Stimulated activated naive CD8-positive, alpha-beta T cell treated with anti-CD3 and anti-CD28 coated beads, Interleukin-15, Interleukin-2, amounts not matched to agents 100 ng/mL and 50 ng/mL, for 24 hours (primary cell): Measurements from ENCODE around the gene CMYA5.

Source experiments
- H3K27ac Mint-ChIP-seq: one replicate; pipeline ENCODE4 v1.8.0; 2021; ENCODE audit warnings: mild to moderate bottlenecking, mixed read lengths
- H3K27me3 Mint-ChIP-seq: one replicate; pipeline ENCODE4 v1.8.0; 2021; ENCODE audit warnings: mixed read lengths
- H3K36me3 Mint-ChIP-seq: one replicate; pipeline ENCODE4 v1.8.0; 2021; ENCODE audit warnings: low read depth, mixed read lengths
- H3K4me1 Mint-ChIP-seq: one replicate; pipeline ENCODE4 v1.8.0; 2021; ENCODE audit warnings: low read depth, mixed read lengths
- H3K4me3 Mint-ChIP-seq: one replicate; pipeline ENCODE4 v1.8.0; 2021; ENCODE audit warnings: mild to moderate bottlenecking, mixed read lengths
- H3K9me3 Mint-ChIP-seq: one replicate; pipeline ENCODE4 v1.8.0; 2021; ENCODE audit warnings: mixed read lengths

CMYA5 gene

DNA sequence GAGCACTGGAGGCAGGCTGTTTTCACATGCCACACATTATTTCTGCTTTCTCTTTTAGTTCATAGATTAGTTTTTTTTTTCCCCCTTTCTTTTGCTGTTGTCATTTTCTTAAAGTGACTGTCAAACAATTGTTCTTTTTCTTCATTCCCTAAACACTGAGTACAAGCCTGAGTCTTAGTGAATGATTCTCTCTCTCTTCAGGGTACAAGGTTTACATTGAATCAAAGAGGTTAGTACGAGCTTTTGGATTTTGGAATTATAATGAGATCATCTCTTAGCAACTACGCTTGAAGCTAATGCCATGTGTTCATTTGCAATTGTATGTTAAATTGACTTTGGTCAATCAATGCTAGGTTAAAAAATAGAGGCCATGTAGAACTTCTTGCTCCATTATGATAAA is 125.1 kb downstream of the CMYA5 start:
- H3K4me1 Mint-ChIP-seq: no peaks in the 10 kb centered on the region
- peaks cover 11% of the 10 kb centered on the region for H3K27me3 Mint-ChIP-seq
- H3K9me3 Mint-ChIP-seq: peaks cover 12% of the 10 kb centered on the region
- H3K4me3 Mint-ChIP-seq: no peak overlapping the region
- no peaks in the 10 kb centered on the region for H3K36me3 Mint-ChIP-seq
- no peak overlapping the region for H3K27ac Mint-ChIP-seq

DNA sequence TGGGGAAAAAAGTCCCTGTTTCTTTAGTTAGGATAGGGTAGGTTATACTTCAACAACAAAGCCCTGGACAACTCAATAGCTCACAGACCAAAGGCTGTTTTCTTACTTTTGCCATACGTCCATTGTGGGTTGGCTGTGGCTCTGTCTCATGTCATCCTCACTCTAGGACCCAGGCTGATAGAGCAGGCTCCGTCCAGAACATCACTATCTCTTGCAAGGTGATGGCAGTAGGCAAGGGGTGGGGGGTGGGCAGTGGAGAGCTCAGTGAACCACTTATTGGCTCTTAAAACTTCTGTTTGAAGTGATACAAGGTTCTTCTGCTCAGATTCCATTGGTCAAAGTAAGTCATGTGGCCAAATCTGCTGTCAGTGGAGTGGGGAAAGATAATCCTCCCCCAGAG is 126.4 kb downstream of the CMYA5 start:
- Mint-ChIP-seq H3K27ac (no peak overlapping the region), H3K4me3 (no peak overlapping the region), H3K27me3 (peaks cover 11% of the 10 kb centered on the region), H3K36me3 (no peaks in the 10 kb centered on the region), H3K9me3 (peaks cover 12% of the 10 kb centered on the region), H3K4me1 (no peaks in the 10 kb centered on the region)

DNA sequence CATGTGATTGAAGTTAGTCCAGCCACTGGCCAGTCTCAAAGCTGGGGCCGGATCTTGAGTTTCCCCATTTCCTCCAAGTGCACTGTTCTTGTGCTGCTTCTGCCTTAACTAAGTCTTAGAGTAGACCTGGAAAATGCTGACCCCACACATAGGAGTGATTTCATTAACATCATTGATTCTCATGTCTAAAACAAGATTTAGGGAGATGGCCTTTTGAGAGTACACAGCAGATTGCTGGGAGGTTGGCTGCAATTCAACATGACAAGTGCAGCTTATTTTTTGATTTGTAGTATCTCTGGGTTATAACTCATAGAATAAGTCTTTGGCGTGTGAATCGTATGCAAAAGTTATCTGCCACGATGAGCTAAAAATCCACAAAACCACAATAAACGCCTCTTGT is 131.0 kb downstream of the CMYA5 start:
- peaks cover 26% of the 10 kb centered on the region for H3K27me3 Mint-ChIP-seq
- H3K27ac Mint-ChIP-seq: no peak overlapping the region
- H3K36me3 Mint-ChIP-seq: no peaks in the 10 kb centered on the region
- H3K9me3 Mint-ChIP-seq: peaks cover 12% of the 10 kb centered on the region
- H3K4me1 Mint-ChIP-seq: no peaks in the 10 kb centered on the region
- no peak overlapping the region for H3K4me3 Mint-ChIP-seq

DNA sequence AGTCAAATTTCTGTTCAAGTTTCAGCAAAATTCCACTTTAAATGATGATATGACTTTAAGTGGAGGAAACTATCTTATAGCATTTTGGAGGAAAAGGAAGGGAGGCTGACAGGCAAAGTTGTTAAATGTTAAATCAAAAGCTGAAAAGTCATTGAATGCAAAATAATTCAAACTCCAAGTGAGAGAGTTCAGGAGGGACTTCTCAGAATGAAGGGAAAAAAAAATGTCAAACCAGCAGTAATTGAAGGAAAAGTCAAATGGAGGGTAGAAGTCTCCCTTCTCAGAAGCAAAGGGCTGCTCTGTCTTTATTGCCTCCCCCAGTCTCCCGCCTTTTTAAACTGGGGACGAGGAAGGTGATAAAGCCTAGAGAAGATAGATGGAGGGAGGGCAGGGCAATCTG is 134.8 kb downstream of the CMYA5 start:
- Mint-ChIP-seq H3K36me3 (no peaks in the 10 kb centered on the region), H3K4me3 (no peak overlapping the region), H3K9me3 (no peaks in the 10 kb centered on the region), H3K27ac (no peak overlapping the region), H3K4me1 (no peaks in the 10 kb centered on the region), H3K27me3 (peaks cover 20% of the 10 kb centered on the region)

DNA sequence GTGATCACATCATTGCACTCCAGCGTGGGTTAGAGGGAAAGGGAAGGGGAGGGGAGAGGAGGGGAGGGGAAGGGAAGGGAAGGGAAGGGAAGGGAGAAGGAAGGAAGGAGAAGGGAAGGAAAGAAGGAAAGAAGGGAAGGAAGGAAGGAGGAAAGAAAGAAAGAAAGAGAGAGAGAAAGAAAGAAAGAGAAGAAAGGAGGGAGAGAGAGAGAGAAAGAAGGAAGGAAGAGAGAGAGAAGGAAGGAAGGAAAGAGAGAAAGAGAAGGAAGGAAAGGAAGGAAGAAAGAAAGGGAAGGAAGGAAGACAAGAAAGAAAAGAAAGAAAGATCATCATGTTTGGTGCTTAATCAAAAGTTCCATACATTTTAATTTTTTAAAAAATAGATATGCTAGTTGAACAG is 136.2 kb downstream of the CMYA5 start:
- Mint-ChIP-seq H3K4me3 (no peak overlapping the region), H3K4me1 (no peaks in the 10 kb centered on the region)

DNA sequence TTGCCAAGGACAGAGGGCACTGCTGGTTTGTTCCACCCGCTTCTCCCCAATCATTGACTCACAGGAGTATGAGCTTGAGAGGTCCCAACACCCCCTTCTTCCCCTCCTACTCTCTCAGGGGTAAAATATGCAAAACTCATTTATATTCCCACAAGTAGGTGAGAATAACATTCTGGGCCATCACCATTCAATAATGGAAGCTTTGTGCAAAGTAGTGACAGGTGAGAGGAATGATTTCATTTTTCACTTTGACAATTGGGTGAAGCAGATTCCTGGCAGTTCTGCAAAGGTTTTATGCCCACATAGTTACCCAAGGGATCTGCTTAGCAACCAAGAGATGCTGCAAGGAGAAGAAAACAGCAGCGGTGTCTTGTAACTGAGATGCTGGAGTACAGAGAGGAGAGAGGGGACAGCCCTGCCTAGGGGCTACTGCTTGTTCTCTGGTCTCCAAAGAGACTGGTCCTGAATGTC is 137.6 kb downstream of the CMYA5 start:
- no peak overlapping the region for H3K27ac Mint-ChIP-seq
- H3K4me3 Mint-ChIP-seq: no peak overlapping the region
- H3K9me3 Mint-ChIP-seq: no peaks in the 10 kb centered on the region
- peaks cover 20% of the 10 kb centered on the region for H3K27me3 Mint-ChIP-seq
- H3K36me3 Mint-ChIP-seq: no peaks in the 10 kb centered on the region
- H3K4me1 Mint-ChIP-seq: no peaks in the 10 kb centered on the region

More for the DNA sequence above, 136.2 kb downstream of the CMYA5 start:
- Mint-ChIP-seq H3K9me3 (no peaks in the 10 kb centered on the region), H3K27ac (no peak overlapping the region), H3K27me3 (peaks cover 20% of the 10 kb centered on the region), H3K36me3 (no peaks in the 10 kb centered on the region)

DNA sequence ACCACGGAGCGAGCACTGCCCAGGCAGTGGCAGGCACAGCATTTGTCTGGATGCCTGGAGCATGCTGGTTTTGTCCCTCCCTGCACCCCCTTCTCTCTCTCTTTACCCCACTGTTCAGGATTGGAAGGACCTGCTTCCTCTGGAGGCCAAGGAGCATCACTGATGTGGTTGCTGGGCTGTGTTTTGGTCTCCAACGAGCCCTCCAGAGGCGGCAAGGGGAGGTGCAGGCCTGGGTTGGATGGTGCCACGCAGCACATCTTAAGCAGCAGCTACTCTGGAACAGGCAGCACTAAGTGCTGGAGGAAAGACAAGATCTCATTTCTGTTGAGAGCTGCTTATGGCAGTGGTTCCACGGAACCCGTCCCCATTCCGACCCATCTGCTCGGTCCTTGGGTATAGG is 139.6 kb downstream of the CMYA5 start:
- Mint-ChIP-seq H3K36me3 (no peaks in the 10 kb centered on the region), H3K27me3 (peaks cover 9% of the 10 kb centered on the region), H3K9me3 (no peaks in the 10 kb centered on the region), H3K4me1 (no peaks in the 10 kb centered on the region), H3K27ac (no peak overlapping the region), H3K4me3 (no peak overlapping the region)

DNA sequence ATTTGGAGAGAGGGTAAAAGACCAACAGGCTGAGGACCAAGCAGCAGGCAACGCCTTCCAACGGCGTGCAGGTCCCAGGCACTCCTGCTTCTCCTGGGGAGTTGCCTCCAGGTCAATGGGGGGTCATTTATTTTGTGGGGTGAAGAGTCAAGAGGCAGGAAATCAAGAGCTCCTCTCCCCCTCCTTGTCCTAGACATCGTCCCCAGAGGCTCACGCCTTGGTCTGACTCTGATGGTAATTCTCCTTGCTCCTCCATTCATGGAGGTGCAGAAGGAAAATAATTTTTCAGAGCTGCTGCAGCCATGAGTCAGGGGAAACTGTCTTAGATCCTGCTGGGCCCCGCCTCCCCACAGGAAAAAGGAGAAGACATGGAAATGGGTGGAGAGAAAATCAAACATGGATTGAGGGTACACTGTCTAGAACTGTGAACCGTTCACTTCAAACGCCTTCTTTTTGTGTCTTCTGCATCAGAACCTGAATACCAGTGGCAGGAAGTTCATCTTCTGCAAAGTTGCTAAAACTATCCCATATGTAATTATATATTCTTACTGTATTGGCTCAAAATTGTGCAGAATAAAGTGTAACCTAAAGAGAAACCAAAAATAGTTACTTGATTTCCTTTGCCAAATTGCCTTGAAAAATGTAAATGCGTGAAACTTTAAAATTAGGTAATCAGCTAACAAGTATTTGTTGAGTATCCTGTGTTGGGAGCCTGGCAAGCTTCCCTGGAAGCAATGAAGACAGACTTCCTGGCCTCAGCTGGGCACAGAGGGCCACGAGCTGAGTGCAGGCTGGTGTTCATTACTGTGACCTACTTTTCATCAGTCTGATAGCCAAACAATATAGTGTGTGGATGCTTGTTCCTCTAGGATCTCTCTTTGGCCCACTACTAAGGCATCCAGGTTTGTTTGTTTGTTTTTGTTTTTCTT is 142.0 kb downstream of the CMYA5 start:
- Mint-ChIP-seq H3K27ac (no peak overlapping the region), H3K36me3 (no peaks in the 10 kb centered on the region), H3K27me3 (no peaks in the 10 kb centered on the region), H3K9me3 (no peaks in the 10 kb centered on the region), H3K4me1 (no peaks in the 10 kb centered on the region), H3K4me3 (no peak overlapping the region)

DNA sequence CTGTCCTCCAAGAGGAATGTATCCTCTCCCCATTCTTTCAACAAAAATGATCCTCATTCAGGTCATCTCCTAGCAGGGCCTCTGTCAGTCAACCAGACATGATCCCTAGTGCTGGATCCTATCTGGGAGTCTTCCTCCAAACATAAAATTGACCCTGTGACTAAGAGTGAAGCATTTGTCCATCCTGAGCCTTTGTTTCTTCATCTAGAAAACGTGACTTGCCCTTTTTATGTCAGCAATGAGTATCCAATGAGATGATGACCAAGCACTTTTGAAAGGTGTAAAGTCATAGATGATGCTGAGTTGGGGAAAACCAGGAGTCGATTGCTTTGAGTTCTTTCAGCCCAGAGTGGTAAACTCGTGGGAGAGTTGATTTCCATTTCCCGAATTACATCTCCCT is 143.3 kb downstream of the CMYA5 start:
- no peaks in the 10 kb centered on the region for H3K4me1 Mint-ChIP-seq
- no peaks in the 10 kb centered on the region for H3K27me3 Mint-ChIP-seq
- H3K36me3 Mint-ChIP-seq: no peaks in the 10 kb centered on the region
- H3K27ac Mint-ChIP-seq: no peak overlapping the region
- no peak overlapping the region for H3K4me3 Mint-ChIP-seq
- no peaks in the 10 kb centered on the region for H3K9me3 Mint-ChIP-seq

DNA sequence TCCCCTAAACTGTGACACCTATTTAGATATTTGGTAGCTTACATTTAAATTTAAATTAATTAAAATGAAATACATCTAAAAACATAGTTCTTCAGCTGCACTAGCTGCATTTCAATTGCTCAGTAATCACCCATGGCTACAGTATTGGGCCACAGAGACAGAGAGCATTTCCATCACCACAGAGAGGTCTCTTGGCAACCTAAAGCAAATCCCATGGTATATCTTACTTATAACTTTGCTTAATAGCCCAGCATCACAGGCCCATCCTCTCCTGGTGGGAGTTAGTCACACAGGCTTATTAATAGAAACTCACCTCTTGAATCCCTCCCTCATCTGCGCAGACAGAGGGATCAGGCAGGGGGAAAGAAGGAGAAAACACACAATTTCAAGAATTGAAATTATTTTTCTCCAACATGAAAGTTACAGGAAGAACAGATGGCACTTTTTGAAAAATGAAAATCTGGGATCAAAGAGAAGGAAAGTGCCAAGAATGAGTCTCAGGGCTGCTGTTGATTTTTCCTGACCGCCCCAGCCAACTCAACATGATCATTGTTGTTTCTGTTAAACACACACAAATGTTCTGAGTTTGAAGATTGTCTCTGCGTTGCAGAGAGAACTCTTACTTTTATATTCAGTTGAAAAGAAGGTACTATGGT is 144.6 kb downstream of the CMYA5 start:
- Mint-ChIP-seq H3K36me3 (no peaks in the 10 kb centered on the region), H3K27ac (no peak overlapping the region), H3K4me1 (no peaks in the 10 kb centered on the region), H3K9me3 (no peaks in the 10 kb centered on the region), H3K27me3 (no peaks in the 10 kb centered on the region), H3K4me3 (no peak overlapping the region)

DNA sequence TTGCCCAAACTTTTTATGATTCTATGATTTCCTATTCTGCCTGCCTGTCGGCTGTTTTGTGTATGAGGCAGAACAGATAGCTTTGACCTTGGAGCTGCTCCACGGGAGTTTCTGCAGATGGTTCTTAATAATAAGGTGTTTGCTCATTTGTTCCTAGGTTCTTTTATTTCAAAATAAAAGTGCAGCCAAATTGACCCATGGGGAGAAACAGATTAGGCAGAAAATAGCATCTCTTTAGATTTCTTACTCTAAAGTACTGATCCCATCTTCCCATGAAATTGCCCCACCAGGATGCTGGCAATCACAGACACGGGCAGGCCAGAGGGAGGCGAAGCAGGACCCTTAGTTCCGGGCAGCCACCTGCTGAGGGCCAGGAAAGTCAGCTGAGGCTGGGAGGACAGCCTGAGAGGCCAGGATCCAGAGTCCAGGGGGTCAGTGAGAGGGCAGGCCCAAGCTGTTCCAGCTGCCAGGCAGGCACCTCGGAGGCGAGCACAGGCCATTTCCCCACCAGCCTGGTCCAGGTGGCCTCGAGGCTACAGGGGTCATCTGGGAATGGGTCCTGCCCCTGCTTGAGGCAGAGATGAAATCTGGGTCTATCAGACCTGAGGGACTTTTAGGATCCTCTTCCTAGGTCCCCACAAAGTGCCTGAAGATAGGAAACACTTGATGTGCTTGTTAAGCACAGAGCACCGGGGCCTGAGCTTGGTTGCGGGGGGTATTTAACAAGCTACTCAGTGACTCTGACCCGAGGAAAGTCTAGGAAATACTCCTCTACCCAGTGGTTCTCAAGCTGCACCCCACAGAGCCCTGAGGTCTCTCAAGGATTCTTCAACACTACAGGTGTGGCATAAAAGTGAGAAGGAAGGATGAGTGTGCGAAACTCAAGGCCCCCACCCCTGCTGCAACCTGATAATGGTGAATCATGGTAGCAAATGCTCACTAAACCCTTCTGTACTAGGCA is 145.4 kb downstream of the CMYA5 start:
- no peaks in the 10 kb centered on the region for H3K27me3 Mint-ChIP-seq
- no peaks in the 10 kb centered on the region for H3K4me1 Mint-ChIP-seq
- H3K27ac Mint-ChIP-seq: no peak overlapping the region
- H3K4me3 Mint-ChIP-seq: no peak overlapping the region
- no peaks in the 10 kb centered on the region for H3K9me3 Mint-ChIP-seq
- no peaks in the 10 kb centered on the region for H3K36me3 Mint-ChIP-seq

DNA sequence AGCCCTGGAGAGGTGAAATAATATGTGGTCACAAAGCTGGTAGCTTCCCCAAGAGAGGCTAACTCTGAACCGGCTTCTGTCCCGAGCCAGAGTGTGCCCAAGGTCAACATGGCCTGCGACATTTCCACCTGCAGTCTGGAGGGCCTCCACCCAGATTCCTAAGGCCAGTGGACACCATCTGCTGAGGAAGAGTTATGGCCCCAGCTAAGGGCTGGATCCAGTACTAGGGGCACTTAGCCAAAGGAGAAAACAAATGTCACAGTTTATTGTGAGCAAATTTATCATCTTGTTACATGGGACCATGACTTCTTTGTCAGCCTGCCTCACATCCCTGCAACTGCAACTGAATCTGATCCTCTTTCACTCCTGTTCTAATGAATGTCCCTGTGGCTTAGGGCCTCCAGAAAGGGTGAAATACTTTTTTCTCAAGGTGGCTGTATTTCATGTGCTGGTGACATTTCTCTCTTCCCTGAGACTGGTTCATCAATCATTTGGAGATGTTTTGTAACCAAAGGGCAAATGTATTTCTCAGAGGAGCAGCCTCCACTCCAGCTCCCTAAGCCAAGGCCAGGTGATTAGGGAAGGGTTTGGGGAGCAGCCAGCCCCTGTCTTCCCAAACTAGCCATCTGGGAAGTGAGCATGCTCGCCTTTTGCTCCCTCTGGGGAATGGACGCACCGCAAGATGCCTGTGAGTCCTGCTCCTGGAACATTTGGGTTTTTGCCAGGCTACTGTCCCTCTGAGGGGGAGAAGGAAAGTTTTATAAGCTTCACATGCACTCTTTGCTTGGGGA is 148.3 kb downstream of the CMYA5 start:
- no peak overlapping the region for H3K27ac Mint-ChIP-seq
- H3K9me3 Mint-ChIP-seq: no peaks in the 10 kb centered on the region
- H3K4me3 Mint-ChIP-seq: no peak overlapping the region
- H3K27me3 Mint-ChIP-seq: peaks cover 4% of the 10 kb centered on the region
- H3K36me3 Mint-ChIP-seq: no peaks in the 10 kb centered on the region
- no peaks in the 10 kb centered on the region for H3K4me1 Mint-ChIP-seq

DNA sequence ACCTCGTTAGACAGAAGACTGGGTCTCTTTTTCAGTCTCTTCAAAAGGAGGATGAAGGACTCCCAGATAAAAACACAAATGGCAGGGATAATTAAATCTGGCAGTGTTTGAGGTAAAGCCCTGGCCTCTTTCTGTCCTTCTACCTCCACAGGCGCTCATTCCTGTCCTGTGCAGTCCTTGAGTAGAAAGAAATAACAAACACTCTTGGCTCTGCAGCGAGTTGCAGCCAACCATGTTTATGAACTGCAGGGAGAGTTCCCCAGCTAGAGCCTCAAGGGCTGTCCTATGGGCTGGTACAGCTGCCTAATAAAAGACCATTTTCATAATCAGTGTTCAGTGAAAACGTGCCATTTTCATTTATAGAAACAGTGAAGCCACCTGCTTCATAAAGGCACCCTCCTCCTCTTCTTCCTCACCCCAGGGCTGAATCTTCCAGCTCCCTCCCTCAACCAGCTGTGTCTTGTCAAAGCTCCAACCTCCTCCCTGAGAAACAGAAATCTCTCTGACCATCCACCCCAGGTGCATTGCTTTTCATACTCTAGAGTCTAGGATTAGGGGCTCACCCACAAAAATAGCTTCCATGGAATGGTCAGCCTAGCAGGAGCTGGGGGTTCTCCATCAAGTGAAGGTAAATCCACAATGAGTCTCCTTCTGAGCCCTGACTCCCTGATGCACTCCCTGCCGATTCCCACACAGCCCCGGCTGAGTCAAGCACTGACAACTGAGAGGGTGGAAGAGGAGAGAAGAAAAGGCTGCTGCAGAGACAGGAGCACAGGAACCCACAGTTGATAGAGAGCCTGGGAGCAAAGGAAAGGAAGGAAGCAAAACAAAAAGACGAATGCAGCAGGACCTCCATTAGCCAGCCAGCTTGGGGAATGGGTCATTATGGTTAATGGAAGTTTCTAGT is 150.7 kb downstream of the CMYA5 start:
- no peaks in the 10 kb centered on the region for H3K9me3 Mint-ChIP-seq
- peaks cover 4% of the 10 kb centered on the region for H3K27me3 Mint-ChIP-seq
- H3K36me3 Mint-ChIP-seq: no peaks in the 10 kb centered on the region

More for the DNA sequence above, 150.7 kb downstream of the CMYA5 start:
- Mint-ChIP-seq H3K4me1 (peaks cover 3% of the 10 kb centered on the region), H3K27ac (no peak overlapping the region), H3K4me3 (no peak overlapping the region)
